HL-60 (cell line): ENCODE data around the gene COL20A1.

Experiments
- DNase-seq, 2 experiments: peaks; one replicate each; pipeline ENCODE4 v3.0.0-alpha.2; 2010 to 2020; ENCODE audit warnings: low read depth in 1 of 2, low spot score in 1 of 2
- H3K27ac ChIP-seq: fragments of 250-450 bp; sonication (Bioruptor Pico); replicated peaks from 2 replicates; pipeline ENCODE4 v1.5.1; 2020; ENCODE audit warnings: mild to moderate bottlenecking, moderate library complexity
- H3K27me3 ChIP-seq: fragments of 250-450 bp; sonication (Bioruptor Pico); 2 replicates; pipeline ENCODE4 v1.5.1; 2021; ENCODE audit warnings: mild to moderate bottlenecking, moderate library complexity; ENCODE audit not compliant: insufficient read depth, poor library complexity, severe bottlenecking
- H3K4me3 ChIP-seq: replicated peaks from 2 replicates; pipeline ENCODE4 v1.5.1; 2011; ENCODE audit warnings: mild to moderate bottlenecking, control low read depth, low read length; ENCODE audit not compliant: insufficient read depth
- CTCF ChIP-seq: IDR thresholded peaks from one replicate; pipeline ENCODE4 v1.5.1; 2011; ENCODE audit warnings: low read length, control low read depth, inconsistent platforms; ENCODE audit not compliant: insufficient read depth
- GABPA ChIP-seq: IDR thresholded peaks from 2 replicates; pipeline ENCODE4 v1.6.1; 2012; ENCODE audit warnings: low read depth
- POLR2AphosphoS5 ChIP-seq: IDR thresholded peaks from 2 replicates; pipeline ENCODE4 v1.6.1; 2012; ENCODE audit warnings: low read depth
- REST ChIP-seq: IDR thresholded peaks from 2 replicates; pipeline ENCODE4 v1.6.1; 2012; ENCODE audit warnings: low read depth; ENCODE audit not compliant: insufficient replicate concordance
- SPI1 ChIP-seq: IDR thresholded peaks from 2 replicates; pipeline ENCODE4 v1.6.1; 2012; ENCODE audit warnings: low read depth, mild to moderate bottlenecking, borderline replicate concordance

Gene COL20A1

GRCh38 chr20:63306673-63307537 lies 13.9 kb downstream of the COL20A1 start:
- Histone ChIP-seq H3K4me3 (no peak overlapping the region), H3K27ac (no peak overlapping the region), H3K27me3 (no peaks in the 10 kb centered on the region)
- no peak for DNase-seq
- TF ChIP-seq SPI1 (no peak), REST (no peak), GABPA (no peak), POLR2AphosphoS5 (no peak), CTCF (no peak)

GRCh38 chr20:63307538-63308217 lies 14.7 kb downstream of the COL20A1 start:
- no peak overlapping the region for H3K4me3 ChIP-seq
- H3K27ac ChIP-seq = no peak overlapping the region
- DNase-seq = no peak
- TF ChIP-seq SPI1 (no peak), GABPA (no peak), REST (no peak), POLR2AphosphoS5 (no peak), CTCF (no peak)
- H3K27me3 ChIP-seq = no peaks in the 10 kb centered on the region

GRCh38 chr20:63308218-63308911 lies 15.4 kb downstream of the COL20A1 start:
- no peaks in the 10 kb centered on the region for H3K27me3 ChIP-seq
- TF ChIP-seq REST (no peak), POLR2AphosphoS5 (no peak)
- no peak overlapping the region for H3K27ac ChIP-seq
- H3K4me3 ChIP-seq = no peak overlapping the region
- DNase-seq = no peak
